ENCODE data around the gene DEAF1.
"Not testable (repeated sequence)": the region's sequence is repeated elsewhere in the genome, so short reads cannot be mapped to it uniquely, and the experiment has no call there.

The DEAF1 gene

DNA sequence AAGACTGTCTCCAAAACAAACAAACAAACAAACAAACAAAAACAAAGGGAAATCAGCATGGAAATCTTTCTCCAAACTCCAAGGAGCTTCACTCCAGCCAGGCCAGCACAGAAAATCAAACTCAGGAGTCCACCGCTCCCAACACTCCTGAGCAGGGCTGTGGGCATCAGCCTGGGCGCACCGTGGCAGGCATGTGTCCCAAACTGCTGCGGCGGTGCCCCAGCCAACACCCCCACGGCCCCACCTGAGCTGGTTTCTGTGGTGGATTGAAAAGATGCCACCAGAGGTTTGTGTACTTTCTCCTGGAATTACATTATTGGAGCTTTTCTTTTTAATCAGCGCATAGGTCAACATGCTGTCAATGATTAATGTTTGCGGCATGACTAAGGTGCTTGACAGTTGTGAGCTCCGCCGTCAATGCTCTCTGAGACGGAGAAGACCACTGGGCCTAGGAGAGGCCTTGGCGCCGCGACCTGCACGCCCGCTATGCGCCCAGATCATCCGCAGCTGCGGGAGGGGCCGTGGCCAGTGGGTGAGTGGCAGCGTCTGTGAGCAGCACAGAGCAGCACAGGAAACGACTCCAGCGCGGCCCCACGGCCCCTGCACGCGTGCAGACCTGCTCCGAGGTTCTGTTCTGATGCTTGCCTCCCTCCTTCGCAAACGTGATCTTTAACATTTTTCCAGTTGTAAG, 39.8 kb downstream of the DEAF1 start:
- TF ChIP-seq CTCF (IDR thresholded peaks at IDR 0.05; ENCODE audit: insufficient read depth, low read length, missing control alignments) = no peak
- CTCF ChIA-PET = interaction anchor here (0.7 to 2.6 kb wide), 5 partner anchors 8 to 93 kb away, joined by 3 to 7 read pairs (median 3); no protein-coding TSS in a partner anchor
- POLR2A ChIA-PET = no interaction called here
- no peak overlapping the region for H3K4me3 ChIP-seq (ENCODE audit: low read depth, low read length)
- DNase-seq (ENCODE audit: low read depth, low spot score) = no peak

- H3K4me3 ChIP-seq (ENCODE audit: low read depth, low read length); DNase-seq (ENCODE audit: low read depth, low spot score); POLR2A ChIA-PET: not testable (repeated sequence)
- CTCF ChIA-PET = interaction anchor here (1.1 kb wide), 1 partner anchor 15 kb away, joined by 3 read pairs; no protein-coding TSS in a partner anchor
Observed at GRCh38 chr11:654444-654843, 40.6 kb downstream of the DEAF1 start.

DNA sequence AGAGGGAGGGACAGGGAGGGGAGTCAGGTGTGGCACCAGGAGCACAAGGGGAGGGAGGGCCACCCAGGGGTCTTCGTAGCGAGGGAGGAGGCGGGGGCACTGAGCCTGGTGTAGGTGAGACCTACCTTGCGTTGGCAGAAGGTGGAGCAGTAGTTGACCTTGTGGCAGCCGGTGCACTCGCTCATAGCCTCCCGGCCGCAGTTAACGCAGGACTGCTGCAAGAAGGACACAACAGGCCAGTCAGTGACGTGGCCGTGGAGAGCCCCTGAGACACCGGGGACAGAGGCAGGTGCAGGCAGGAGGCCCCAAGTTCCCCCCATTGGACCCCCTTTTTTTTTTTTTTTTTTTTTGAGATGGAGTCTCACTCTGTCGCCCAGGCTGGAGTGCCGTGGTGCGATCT, 41.2 kb downstream of the DEAF1 start:
- ChIA-PET CTCF (no interaction called here), POLR2A (no interaction called here)
- DNase-seq (ENCODE audit: low read depth, low spot score) = no peak
- H3K4me3 ChIP-seq (ENCODE audit: low read depth, low read length) = no peak overlapping the region
- no peak for TF ChIP-seq CTCF (IDR thresholded peaks at IDR 0.05; ENCODE audit: insufficient read depth, low read length, missing control alignments)

- POLR2A ChIA-PET; CTCF ChIA-PET; H3K4me3 ChIP-seq (ENCODE audit: low read depth, low read length); DNase-seq (ENCODE audit: low read depth, low spot score): not testable (repeated sequence)
Observed at GRCh38 chr11:653136-653535, 41.9 kb downstream of the DEAF1 start.

- CTCF ChIA-PET = interaction anchor here (0.6 to 0.9 kb wide), 2 partner anchors 11 to 12 kb away, joined by 3 read pairs; no protein-coding TSS in a partner anchor
- no peak overlapping the region for H3K4me3 ChIP-seq (ENCODE audit: low read depth, low read length)
- no peak for TF ChIP-seq CTCF (IDR thresholded peaks at IDR 0.05; ENCODE audit: insufficient read depth, low read length, missing control alignments)
- DNase-seq (ENCODE audit: low read depth, low spot score) = no peak
- POLR2A ChIA-PET = no interaction called here
Observed at GRCh38 chr11:650482-650881, 44.5 kb downstream of the DEAF1 start.

DNA sequence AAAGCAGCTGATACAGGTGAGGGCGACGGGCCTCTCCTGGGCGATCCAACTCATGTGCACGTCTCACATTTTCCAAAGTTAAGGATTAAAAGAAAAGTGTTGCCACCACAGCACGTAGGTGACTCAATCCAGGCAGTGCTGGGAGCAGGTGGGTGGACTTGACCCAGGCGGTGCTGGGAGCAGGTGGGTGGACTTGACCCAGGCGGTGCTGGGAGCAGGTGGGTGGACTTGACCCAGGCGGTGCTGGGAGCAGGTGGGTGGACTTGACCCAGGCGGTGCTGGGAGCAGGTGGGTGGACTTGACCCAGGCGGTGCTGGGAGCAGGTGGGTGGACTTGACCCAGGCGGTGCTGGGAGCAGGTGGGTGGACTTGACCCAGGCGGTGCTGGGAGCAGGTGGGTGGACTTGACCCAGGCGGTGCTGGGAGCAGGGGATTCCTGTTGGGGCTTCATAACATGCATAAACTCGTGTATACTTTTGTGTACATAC, 47.3 kb downstream of the DEAF1 start:
- DNase-seq (ENCODE audit: low read depth, low spot score); POLR2A ChIA-PET; CTCF ChIA-PET; H3K4me3 ChIP-seq (ENCODE audit: low read depth, low read length): not testable (repeated sequence)

GRCh38 chr11:646214-646613, 48.8 kb downstream of the DEAF1 start:
- ChIA-PET POLR2A (no interaction called here), CTCF (interaction anchor here (1.0 to 1.6 kb wide), 3 partner anchors 10 to 15 kb away, joined by 3 to 7 read pairs (median 4); no protein-coding TSS in a partner anchor)
- TF ChIP-seq CTCF (IDR thresholded peaks at IDR 0.05; ENCODE audit: insufficient read depth, low read length, missing control alignments) = no peak
- H3K4me3 ChIP-seq (ENCODE audit: low read depth, low read length) = no peak overlapping the region
- no peak for DNase-seq (ENCODE audit: low read depth, low spot score)

- no peak for TF ChIP-seq CTCF (IDR thresholded peaks at IDR 0.05; ENCODE audit: insufficient read depth, low read length, missing control alignments)
- DNase-seq (ENCODE audit: low read depth, low spot score) = no peak
- no peak overlapping the region for H3K4me3 ChIP-seq (ENCODE audit: low read depth, low read length)
- CTCF ChIA-PET = interaction anchor here (1.6 kb wide), 1 partner anchor 13 kb away, joined by 4 read pairs; no protein-coding TSS in a partner anchor
- POLR2A ChIA-PET = no interaction called here
Observed at GRCh38 chr11:645536-645935, 49.5 kb downstream of the DEAF1 start.
